Right atrium auricular region (tissue), 2 donors: ENCODE measurements around the gene KCTD8. TPM values are rescaled to one million over a fixed set of nuclear protein-coding genes. Genes with fewer than 3 reads are reported as not detected.

Experiments used
- DNase-seq: peaks from one replicate; pipeline ENCODE4 v3.0.0-alpha.2; 2019; ENCODE audit warnings: low spot score
- H3K27ac ChIP-seq, 2 donors: fragments of 200-600 bp; sonication (generic); 1 replicate in 1 of 2; 2 replicates in 1 of 2; pipeline ENCODE4 v1.5.1; 2016 to 2019
- H3K27me3 ChIP-seq, 2 donors: fragments of 200-600 bp; sonication (generic); one replicate each; pipeline versions ENCODE4 v1.5.1 to v1.6.0; 2017 to 2019
- H3K36me3 ChIP-seq: fragments of 200-600 bp; sonication (generic); one replicate; pipeline ENCODE4 v1.5.1; 2016
- H3K4me1 ChIP-seq, 2 donors: fragments of 200-600 bp; sonication (generic); one replicate each; pipeline versions ENCODE4 v1.5.1 to v1.6.0; 2017 to 2019
- H3K4me3 ChIP-seq, 2 donors: fragments of 200-600 bp; sonication (generic); 1 replicate in 1 of 2; 2 replicates in 1 of 2; pipeline ENCODE4 v1.5.1; 2017 to 2019; ENCODE audit warnings: mild to moderate bottlenecking in 1 of 2, moderate library complexity in 1 of 2
- H3K9me3 ChIP-seq, 2 donors: fragments of 200-600 bp; sonication (generic); one replicate each; pipeline ENCODE4 v1.5.1; 2019
- total RNA-seq, 2 donors: library from RNA; depleted of rRNA; stranded (reverse); fragments of >200 nt; gene quantifications; one replicate each; pipeline ENCODE4 v1.1.0, GENCODE V29; 2016
- TF ChIP-seq, protein P1 (sequence below), 2 donors: fragments of 200-600 bp; sonication (generic); IDR thresholded peaks; one replicate each; pipeline ENCODE4 v1.5.1; 2019; ENCODE audit warnings: antibody characterized with exemption in 2 of 2

The KCTD8 gene
- total RNA-seq, 2 donors from 2014 or later = 0.74 to 1.0 TPM

DNA sequence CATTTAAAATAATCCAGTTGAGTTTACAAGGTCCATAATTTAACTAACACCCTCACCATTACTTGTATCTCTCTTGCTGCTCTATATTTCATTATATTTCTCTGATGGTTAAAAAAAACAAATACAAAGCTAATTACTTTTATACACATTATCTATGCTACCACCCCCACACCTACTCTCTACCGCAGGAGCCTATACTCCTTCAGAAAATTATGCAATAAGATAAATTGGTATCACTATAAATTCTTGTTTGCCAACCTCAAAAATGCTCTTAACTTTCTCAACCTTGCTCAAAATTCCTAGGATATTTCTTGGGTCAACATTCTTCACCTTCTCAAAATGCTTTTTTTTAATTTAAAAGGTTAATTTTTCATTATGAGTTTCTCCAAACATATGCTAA is 282.7 kb downstream of the KCTD8 start:
- no peak for DNase-seq
- Histone ChIP-seq H3K4me3 (no peak overlapping the region), H3K27me3 (no peaks in the 10 kb centered on the region), H3K9me3 (no peaks in the 10 kb centered on the region), H3K27ac (no peak overlapping the region), H3K36me3 (no peaks in the 10 kb centered on the region), H3K4me1 (no peaks in the 10 kb centered on the region)
- TF ChIP-seq, protein P1, sequence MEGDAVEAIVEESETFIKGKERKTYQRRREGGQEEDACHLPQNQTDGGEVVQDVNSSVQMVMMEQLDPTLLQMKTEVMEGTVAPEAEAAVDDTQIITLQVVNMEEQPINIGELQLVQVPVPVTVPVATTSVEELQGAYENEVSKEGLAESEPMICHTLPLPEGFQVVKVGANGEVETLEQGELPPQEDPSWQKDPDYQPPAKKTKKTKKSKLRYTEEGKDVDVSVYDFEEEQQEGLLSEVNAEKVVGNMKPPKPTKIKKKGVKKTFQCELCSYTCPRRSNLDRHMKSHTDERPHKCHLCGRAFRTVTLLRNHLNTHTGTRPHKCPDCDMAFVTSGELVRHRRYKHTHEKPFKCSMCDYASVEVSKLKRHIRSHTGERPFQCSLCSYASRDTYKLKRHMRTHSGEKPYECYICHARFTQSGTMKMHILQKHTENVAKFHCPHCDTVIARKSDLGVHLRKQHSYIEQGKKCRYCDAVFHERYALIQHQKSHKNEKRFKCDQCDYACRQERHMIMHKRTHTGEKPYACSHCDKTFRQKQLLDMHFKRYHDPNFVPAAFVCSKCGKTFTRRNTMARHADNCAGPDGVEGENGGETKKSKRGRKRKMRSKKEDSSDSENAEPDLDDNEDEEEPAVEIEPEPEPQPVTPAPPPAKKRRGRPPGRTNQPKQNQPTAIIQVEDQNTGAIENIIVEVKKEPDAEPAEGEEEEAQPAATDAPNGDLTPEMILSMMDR (IDR thresholded peaks at IDR 0.05) = no peak

- Histone ChIP-seq H3K9me3 (no peaks in the 10 kb centered on the region), H3K4me1 (no peaks in the 10 kb centered on the region), H3K4me3 (no peak overlapping the region), H3K27me3 (no peaks in the 10 kb centered on the region), H3K27ac (no peak overlapping the region), H3K36me3 (no peaks in the 10 kb centered on the region)
- TF ChIP-seq, protein P1 (IDR thresholded peaks at IDR 0.05) = no peak
- no peak for DNase-seq
Observed at GRCh38 chr4:44162538-44163270, 285.9 kb downstream of the KCTD8 start.

GRCh38 chr4:44161756-44162155 is 286.9 kb downstream of the KCTD8 start:
- no peaks in the 10 kb centered on the region for H3K9me3 ChIP-seq
- H3K27me3 ChIP-seq = no peaks in the 10 kb centered on the region
- no peaks in the 10 kb centered on the region for H3K4me1 ChIP-seq
- TF ChIP-seq, protein P1 (IDR thresholded peaks at IDR 0.05) = no peak
- no peaks in the 10 kb centered on the region for H3K36me3 ChIP-seq
- no peak overlapping the region for H3K27ac ChIP-seq
- no peak for DNase-seq
- H3K4me3 ChIP-seq = no peak overlapping the region

- H3K4me3 ChIP-seq = no peak overlapping the region
Observed at GRCh38 chr4:44160776-44161367, 287.7 kb downstream of the KCTD8 start.

DNA sequence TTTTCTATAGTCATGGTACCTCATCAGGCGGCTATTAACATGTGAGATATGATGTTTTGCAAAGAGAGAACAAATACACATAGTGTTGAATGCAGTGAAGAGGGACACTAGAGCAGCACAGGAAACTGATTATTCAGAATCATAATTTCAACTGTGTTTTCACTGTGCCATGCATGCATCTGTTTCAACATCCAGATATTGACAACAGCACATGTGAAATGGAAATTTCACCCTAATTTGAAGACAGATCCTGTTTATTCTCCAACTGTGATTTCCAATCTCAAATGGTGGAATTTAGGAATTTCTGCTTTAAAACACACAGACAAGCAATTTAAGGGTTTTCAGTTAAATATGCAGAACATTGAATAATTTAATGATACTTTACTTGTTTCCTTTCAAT is 288.6 kb downstream of the KCTD8 start:
- no peak for DNase-seq
- no peaks in the 10 kb centered on the region for H3K27me3 ChIP-seq
- H3K4me1 ChIP-seq = no peaks in the 10 kb centered on the region
- H3K36me3 ChIP-seq = no peaks in the 10 kb centered on the region
- no peak overlapping the region for H3K4me3 ChIP-seq
- no peaks in the 10 kb centered on the region for H3K9me3 ChIP-seq
- no peak overlapping the region for H3K27ac ChIP-seq
- TF ChIP-seq, protein P1 (IDR thresholded peaks at IDR 0.05) = no peak

More at GRCh38 chr4:44160776-44161367, 287.7 kb downstream of the KCTD8 start:
- no peaks in the 10 kb centered on the region for H3K36me3 ChIP-seq
- H3K27me3 ChIP-seq = no peaks in the 10 kb centered on the region
- TF ChIP-seq, protein P1 (IDR thresholded peaks at IDR 0.05) = no peak
- no peaks in the 10 kb centered on the region for H3K9me3 ChIP-seq
- H3K27ac ChIP-seq = no peak overlapping the region
- H3K4me1 ChIP-seq = no peaks in the 10 kb centered on the region
- DNase-seq = no peak
